BE2C (cell line): ENCODE data around the gene NCBP1. TPM values are rescaled to one million over a fixed set of nuclear protein-coding genes. Genes with fewer than 3 reads are reported as not detected.
"Not testable (repeated sequence)": the region's sequence is repeated elsewhere in the genome, so short reads cannot be mapped to it uniquely, and the experiment has no call there.

Experiments
- DNase-seq: peaks from one replicate; pipeline ENCODE4 v3.0.0-alpha.2; 2020
- H3K27me3 ChIP-seq: fragments of 250-450 bp; sonication (Bioruptor Pico); 2 replicates; pipeline ENCODE4 v1.5.1; 2020; ENCODE audit warnings: mild to moderate bottlenecking
- H3K36me3 ChIP-seq: fragments of 250-450 bp; sonication (Bioruptor Pico); 2 replicates; pipeline ENCODE4 v1.5.1; 2020; ENCODE audit warnings: mild to moderate bottlenecking
- H3K4me1 ChIP-seq: fragments of 250-450 bp; sonication (Bioruptor Pico); 2 replicates; pipeline ENCODE4 v1.5.1; 2020
- H3K4me3 ChIP-seq: 2 replicates; pipeline ENCODE4 v1.5.1; 2011; ENCODE audit warnings: low read depth, low read length
- H3K9me3 ChIP-seq: fragments of 250-450 bp; sonication (Bioruptor Pico); 2 replicates; pipeline ENCODE4 v1.5.1; 2020
- polyA plus RNA-seq: library from polyadenylated mRNA; unstranded; fragments of >200 nt; gene quantifications from one replicate; pipeline ENCODE4 v1.2.1, GENCODE V29; 2012; ENCODE audit warnings: low read depth, missing spikeins; ENCODE audit not compliant: insufficient read length, insufficient read depth
- TF ChIP-seq, protein P1 (sequence below): IDR thresholded peaks from 2 replicates; pipeline ENCODE4 v1.5.1; 2012; ENCODE audit warnings: mild to moderate bottlenecking, low read depth, low read length

The NCBP1 gene, protein sequence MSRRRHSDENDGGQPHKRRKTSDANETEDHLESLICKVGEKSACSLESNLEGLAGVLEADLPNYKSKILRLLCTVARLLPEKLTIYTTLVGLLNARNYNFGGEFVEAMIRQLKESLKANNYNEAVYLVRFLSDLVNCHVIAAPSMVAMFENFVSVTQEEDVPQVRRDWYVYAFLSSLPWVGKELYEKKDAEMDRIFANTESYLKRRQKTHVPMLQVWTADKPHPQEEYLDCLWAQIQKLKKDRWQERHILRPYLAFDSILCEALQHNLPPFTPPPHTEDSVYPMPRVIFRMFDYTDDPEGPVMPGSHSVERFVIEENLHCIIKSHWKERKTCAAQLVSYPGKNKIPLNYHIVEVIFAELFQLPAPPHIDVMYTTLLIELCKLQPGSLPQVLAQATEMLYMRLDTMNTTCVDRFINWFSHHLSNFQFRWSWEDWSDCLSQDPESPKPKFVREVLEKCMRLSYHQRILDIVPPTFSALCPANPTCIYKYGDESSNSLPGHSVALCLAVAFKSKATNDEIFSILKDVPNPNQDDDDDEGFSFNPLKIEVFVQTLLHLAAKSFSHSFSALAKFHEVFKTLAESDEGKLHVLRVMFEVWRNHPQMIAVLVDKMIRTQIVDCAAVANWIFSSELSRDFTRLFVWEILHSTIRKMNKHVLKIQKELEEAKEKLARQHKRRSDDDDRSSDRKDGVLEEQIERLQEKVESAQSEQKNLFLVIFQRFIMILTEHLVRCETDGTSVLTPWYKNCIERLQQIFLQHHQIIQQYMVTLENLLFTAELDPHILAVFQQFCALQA
- 49.7 TPM for polyA plus RNA-seq

DNA sequence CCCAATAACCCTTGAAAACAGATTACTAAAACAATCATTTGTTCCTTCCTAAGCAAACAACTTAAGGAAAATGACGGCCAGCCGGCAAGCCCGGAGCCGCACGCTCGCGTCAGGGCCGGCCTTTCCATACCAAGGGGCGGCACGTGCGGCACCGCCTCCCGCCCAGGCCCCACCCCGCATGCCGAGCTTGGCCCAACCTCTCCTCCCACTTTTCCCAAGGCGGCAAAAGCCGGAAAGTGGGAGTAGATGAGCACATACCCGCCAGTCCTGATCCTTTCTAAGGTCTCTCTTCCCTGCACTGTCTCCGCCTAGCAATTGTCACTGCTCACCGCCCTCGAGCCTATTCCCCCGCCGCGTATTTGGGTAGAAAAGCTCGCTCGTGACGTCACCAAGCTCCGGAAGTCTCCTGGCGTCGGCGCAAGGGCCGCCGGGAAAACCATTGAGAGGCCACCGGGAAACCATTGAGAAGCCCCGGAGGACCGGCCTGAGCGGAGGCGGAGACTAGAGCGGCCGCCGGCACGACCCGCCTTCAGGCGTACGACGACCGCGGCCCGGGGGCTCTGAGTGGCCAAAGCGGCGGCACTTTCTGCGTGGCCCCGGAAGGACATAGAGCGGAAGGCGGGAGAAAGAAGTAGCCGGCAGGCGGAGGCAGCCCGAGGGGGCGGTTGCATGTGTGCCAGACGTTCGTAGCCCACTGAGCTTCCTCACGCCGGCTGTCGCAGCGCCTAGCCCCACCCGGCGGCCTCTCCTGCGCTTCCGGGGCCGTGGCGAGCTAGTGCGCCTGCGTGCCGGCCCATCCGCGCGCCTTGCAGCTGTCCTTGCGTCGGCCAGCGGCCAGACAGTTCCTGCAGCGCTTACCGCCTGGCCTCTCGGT is at the start of gene NCBP1, which contains the start of gene TSTD2:
NCBP1 (plus strand) TSS at position 837 of the 874 bp plus-strand sequence. CDS start 61 bp downstream, outside the sequence.
TSTD2 (minus strand) TSS at position 384 of the 874 bp plus-strand sequence. CDS start 5,806 bp downstream, outside the sequence.
- peak; percentile 98 for DNase-seq
- Histone ChIP-seq H3K27me3 (no peaks in the 10 kb centered on the region), H3K9me3 (no peaks in the 10 kb centered on the region), H3K4me1 (no peaks in the 10 kb centered on the region), H3K36me3 (no peaks in the 10 kb centered on the region), H3K4me3 (peak within 1 kb of the TSS; percentile 75)
- TF ChIP-seq, protein P1, sequence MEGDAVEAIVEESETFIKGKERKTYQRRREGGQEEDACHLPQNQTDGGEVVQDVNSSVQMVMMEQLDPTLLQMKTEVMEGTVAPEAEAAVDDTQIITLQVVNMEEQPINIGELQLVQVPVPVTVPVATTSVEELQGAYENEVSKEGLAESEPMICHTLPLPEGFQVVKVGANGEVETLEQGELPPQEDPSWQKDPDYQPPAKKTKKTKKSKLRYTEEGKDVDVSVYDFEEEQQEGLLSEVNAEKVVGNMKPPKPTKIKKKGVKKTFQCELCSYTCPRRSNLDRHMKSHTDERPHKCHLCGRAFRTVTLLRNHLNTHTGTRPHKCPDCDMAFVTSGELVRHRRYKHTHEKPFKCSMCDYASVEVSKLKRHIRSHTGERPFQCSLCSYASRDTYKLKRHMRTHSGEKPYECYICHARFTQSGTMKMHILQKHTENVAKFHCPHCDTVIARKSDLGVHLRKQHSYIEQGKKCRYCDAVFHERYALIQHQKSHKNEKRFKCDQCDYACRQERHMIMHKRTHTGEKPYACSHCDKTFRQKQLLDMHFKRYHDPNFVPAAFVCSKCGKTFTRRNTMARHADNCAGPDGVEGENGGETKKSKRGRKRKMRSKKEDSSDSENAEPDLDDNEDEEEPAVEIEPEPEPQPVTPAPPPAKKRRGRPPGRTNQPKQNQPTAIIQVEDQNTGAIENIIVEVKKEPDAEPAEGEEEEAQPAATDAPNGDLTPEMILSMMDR: no peak

DNA sequence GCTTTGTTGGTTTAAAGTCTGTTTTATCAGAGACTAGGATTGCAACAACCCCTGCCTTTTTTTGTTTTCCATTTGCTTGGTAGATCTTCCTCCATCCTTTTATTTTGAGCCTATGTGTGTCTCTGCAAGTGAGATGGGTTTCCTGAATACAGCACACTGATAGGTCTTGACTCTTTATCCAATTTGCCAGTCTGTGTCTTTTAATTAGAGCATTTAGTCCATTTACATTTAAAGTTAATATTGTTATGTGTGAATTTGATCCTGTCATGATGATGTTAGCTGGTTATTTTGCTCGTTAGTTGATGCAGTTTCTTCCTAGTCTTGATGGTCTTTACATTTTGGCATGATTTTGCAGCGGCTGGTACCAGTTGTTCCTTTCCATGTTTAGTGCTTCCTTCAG is 48.8 kb upstream of the NCBP1 start:
- peaks cover 33% of the 10 kb centered on the region for H3K36me3 ChIP-seq
- H3K9me3 ChIP-seq, H3K27me3 ChIP-seq, H3K4me3 ChIP-seq, H3K4me1 ChIP-seq, DNase-seq: not testable (repeated sequence)

DNA sequence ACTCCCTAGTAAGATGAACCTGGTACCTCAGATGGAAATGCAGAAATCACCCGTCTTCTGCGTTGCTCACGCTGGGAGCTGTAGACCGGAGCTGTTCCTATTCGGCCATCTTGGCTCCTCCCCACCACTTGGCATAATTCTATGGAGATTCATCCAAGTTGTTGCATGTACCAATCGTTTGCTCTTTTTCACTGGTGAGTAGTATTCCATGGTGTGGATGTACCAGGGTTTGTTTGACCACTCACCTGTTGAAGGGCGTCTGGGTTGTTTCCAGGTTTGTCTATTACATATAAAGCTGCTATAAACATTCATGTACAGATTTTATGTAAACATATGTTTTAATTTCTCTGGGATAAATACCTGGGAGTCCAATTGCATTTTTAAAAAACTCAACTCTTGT is 46.7 kb upstream of the NCBP1 start:
- not testable (repeated sequence) for H3K4me1 ChIP-seq, H3K27me3 ChIP-seq, H3K9me3 ChIP-seq, DNase-seq, H3K4me3 ChIP-seq
- H3K36me3 ChIP-seq: peaks cover 44% of the 10 kb centered on the region

DNA sequence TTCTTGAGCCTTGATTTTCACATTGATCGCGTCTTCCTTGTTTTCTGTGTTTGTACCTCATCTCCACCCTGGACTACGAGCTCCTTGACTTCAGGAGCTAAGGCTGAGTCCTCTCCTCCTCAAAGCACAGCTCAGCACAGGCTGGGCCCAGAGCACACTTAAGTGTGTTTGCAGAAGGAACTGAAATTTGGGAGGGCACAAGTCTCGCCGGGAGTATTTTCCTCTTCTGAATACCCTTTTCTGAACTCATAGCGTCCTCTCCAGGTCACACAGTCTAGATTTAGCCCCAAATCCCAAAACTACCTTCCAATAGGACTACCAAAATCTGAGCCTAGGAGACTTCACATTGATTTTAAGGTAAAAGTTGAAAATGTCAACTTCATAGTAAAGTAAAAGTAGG is 42.1 kb upstream of the NCBP1 start:
- no peak overlapping the region for H3K4me3 ChIP-seq
- no peaks in the 10 kb centered on the region for H3K27me3 ChIP-seq
- no peaks in the 10 kb centered on the region for H3K9me3 ChIP-seq
- peaks cover 15% of the 10 kb centered on the region for H3K4me1 ChIP-seq
- no peak for DNase-seq
- TF ChIP-seq, protein P1: no peak
- peaks cover 82% of the 10 kb centered on the region for H3K36me3 ChIP-seq

DNA sequence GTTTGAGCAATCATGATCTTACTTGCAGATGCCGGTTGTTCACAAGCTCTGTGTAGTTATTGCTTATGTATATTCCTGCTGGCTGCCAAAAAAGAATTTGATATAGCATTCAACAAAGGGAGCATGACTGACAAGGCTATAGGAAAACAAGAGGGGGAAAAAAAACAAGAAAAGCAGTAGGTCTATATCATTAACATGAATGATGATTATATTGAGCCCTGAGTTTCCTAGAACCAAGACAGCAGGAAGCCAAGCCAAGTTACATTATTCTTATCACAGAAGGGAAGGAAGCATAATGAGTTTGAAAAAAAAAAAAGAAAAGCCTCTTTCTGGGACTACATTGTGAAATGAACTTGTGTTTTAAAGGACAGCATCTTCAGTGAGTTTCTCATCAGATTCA is 41.5 kb upstream of the NCBP1 start:
- no peaks in the 10 kb centered on the region for H3K27me3 ChIP-seq
- H3K36me3 ChIP-seq: peaks cover 82% of the 10 kb centered on the region
- no peak for DNase-seq
- H3K4me1 ChIP-seq: peaks cover 19% of the 10 kb centered on the region
- TF ChIP-seq, protein P1: no peak
- H3K9me3 ChIP-seq: no peaks in the 10 kb centered on the region
- no peak overlapping the region for H3K4me3 ChIP-seq

DNA sequence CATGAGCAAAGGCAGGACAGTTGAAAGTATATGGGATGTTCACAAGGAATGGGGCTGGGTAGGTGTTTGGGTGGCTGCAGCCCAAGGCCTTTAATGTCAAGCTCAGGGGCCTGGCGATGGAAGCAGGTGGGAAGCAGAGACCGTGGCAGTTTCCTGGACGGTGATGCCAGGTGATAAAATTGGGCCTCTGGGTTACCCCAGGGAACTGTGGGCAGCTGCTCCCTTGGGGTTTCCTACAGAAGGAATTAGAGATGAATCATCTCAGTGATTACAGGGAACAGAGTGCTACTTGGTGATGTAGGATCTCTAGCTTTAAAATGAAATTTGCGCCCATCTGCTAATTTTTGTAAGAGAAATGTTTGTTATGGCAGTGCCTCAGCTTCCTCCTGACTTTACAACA is 39.7 kb upstream of the NCBP1 start:
- Histone ChIP-seq H3K36me3 (peaks cover 73% of the 10 kb centered on the region), H3K9me3 (no peaks in the 10 kb centered on the region), H3K4me1 (peaks cover 26% of the 10 kb centered on the region), H3K4me3 (no peak overlapping the region), H3K27me3 (no peaks in the 10 kb centered on the region)
- TF ChIP-seq, protein P1: no peak
- peak; percentile 63 for DNase-seq
